H9 (cell line): ENCODE results near the gene PPP4R2. TPM values are rescaled to one million over a fixed set of nuclear protein-coding genes. Genes with fewer than 3 reads are reported as not detected.

Source experiments
- DNase-seq: peaks from one replicate; pipeline ENCODE4 v3.0.0-alpha.2; 2017
- H2AFZ ChIP-seq: one replicate; pipeline ENCODE4 v1.6.1; 2013; ENCODE audit warnings: mild to moderate bottlenecking, low read length, control low read depth, moderate library complexity
- H2AK5ac ChIP-seq: 2 replicates; pipeline ENCODE4 v1.6.1; 2013; ENCODE audit warnings: low read length, control low read depth, mixed read lengths; ENCODE audit not compliant: insufficient read length
- H2BK120ac ChIP-seq: one replicate; pipeline ENCODE4 v1.6.1; 2013; ENCODE audit warnings: low read depth, mild to moderate bottlenecking, low read length, control low read depth, inconsistent platforms; ENCODE audit not compliant: poor library complexity, severe bottlenecking
- H2BK12ac ChIP-seq: 2 replicates; pipeline ENCODE4 v1.6.1; 2013; ENCODE audit warnings: low read length, control low read depth, mixed read lengths, low read depth; ENCODE audit not compliant: insufficient read length
- H2BK15ac ChIP-seq: 2 replicates; pipeline ENCODE4 v1.6.1; 2013; ENCODE audit warnings: low read depth, low read length, control low read depth
- H2BK20ac ChIP-seq: one replicate; pipeline ENCODE4 v1.6.1; 2013; ENCODE audit warnings: low read depth, mild to moderate bottlenecking, low read length, control low read depth, inconsistent platforms; ENCODE audit not compliant: poor library complexity, severe bottlenecking
- H2BK5ac ChIP-seq: 2 replicates; pipeline ENCODE4 v1.6.1; 2013; ENCODE audit warnings: low read length, control low read depth, mixed read lengths; ENCODE audit not compliant: insufficient read length
- H3K14ac ChIP-seq: 2 replicates; pipeline ENCODE4 v1.6.1; 2013; ENCODE audit warnings: low read length, control low read depth; ENCODE audit not compliant: insufficient read depth
- H3K18ac ChIP-seq: 2 replicates; pipeline ENCODE4 v1.6.1; 2013; ENCODE audit warnings: low read depth, mild to moderate bottlenecking, mixed read lengths, low read length, control low read depth; ENCODE audit not compliant: insufficient read length
- H3K23ac ChIP-seq: 2 replicates; pipeline ENCODE4 v1.6.1; 2013; ENCODE audit warnings: low read length, control low read depth, mixed read lengths, low read depth; ENCODE audit not compliant: insufficient read length
- H3K23me2 ChIP-seq: 2 replicates; pipeline ENCODE4 v1.6.1; 2013; ENCODE audit warnings: low read depth, mild to moderate bottlenecking, mixed read lengths, low read length, control low read depth; ENCODE audit not compliant: insufficient read length, poor library complexity, severe bottlenecking
- H3K27ac ChIP-seq: 2 replicates; pipeline ENCODE4 v1.5.1; 2013; ENCODE audit warnings: low read length, control low read depth, mixed read lengths, low read depth; ENCODE audit not compliant: insufficient read length
- H3K27me3 ChIP-seq: 2 replicates; pipeline ENCODE4 v1.6.1; 2013; ENCODE audit warnings: low read length, control low read depth, inconsistent platforms; ENCODE audit not compliant: insufficient read depth
- H3K4ac ChIP-seq: 2 replicates; pipeline ENCODE4 v1.6.1; 2013; ENCODE audit warnings: low read depth, mild to moderate bottlenecking, control low read depth, inconsistent platforms, low read length, moderate library complexity
- H3K4me1 ChIP-seq: 2 replicates; pipeline ENCODE4 v1.6.1; 2013; ENCODE audit warnings: low read length, control low read depth, inconsistent platforms; ENCODE audit not compliant: insufficient read depth
- H3K4me2 ChIP-seq: 2 replicates; pipeline ENCODE4 v1.6.1; 2013; ENCODE audit warnings: low read length, control low read depth, mixed read lengths; ENCODE audit not compliant: insufficient read length, insufficient read depth
- H3K56ac ChIP-seq: 2 replicates; pipeline ENCODE4 v1.6.1; 2013; ENCODE audit warnings: low read depth, mild to moderate bottlenecking, mixed read lengths, low read length, control low read depth; ENCODE audit not compliant: insufficient read length
- H3K79me1 ChIP-seq: 2 replicates; pipeline ENCODE4 v1.6.1; 2013; ENCODE audit warnings: low read depth, mild to moderate bottlenecking, moderate library complexity, low read length, control low read depth, inconsistent platforms; ENCODE audit not compliant: insufficient read depth, poor library complexity, severe bottlenecking
- H3K79me2 ChIP-seq: 2 replicates; pipeline ENCODE4 v1.6.1; 2013; ENCODE audit warnings: low read length, control low read depth, inconsistent platforms; ENCODE audit not compliant: insufficient read depth
- H3K9ac ChIP-seq: 2 replicates; pipeline ENCODE4 v1.6.1; 2013; ENCODE audit warnings: low read length, control low read depth, mixed read lengths; ENCODE audit not compliant: insufficient read length; ENCODE audit errors: extremely low read depth
- H3K9me3 ChIP-seq: one replicate; pipeline ENCODE4 v1.6.1; 2013; ENCODE audit warnings: low read depth, low read length, inconsistent platforms; ENCODE audit not compliant: control insufficient read depth
- H3T11ph ChIP-seq: one replicate; pipeline ENCODE4 v1.6.1; 2013; ENCODE audit warnings: mild to moderate bottlenecking, low read length, control low read depth, inconsistent platforms
- H4K20me1 ChIP-seq: one replicate; pipeline ENCODE4 v1.6.1; 2013; ENCODE audit not compliant: control insufficient read depth, insufficient read length, insufficient read depth
- H4K5ac ChIP-seq: 2 replicates; pipeline ENCODE4 v1.6.1; 2013; ENCODE audit warnings: low read depth, mild to moderate bottlenecking, mixed read lengths, low read length, control low read depth; ENCODE audit not compliant: insufficient read length
- H4K8ac ChIP-seq: replicated peaks from 2 replicates; pipeline ENCODE4 v1.6.1; 2013; ENCODE audit warnings: low read length, control low read depth, mixed read lengths, low read depth; ENCODE audit not compliant: insufficient read length
- H4K91ac ChIP-seq: 2 replicates; pipeline ENCODE4 v1.6.1; 2013; ENCODE audit warnings: low read depth, mild to moderate bottlenecking, moderate library complexity, mixed read lengths, low read length, control low read depth; ENCODE audit not compliant: insufficient read length
- H3K27ac Mint-ChIP-seq, 3 experiments: 2 replicates in 2 of 3; 3 replicates in 1 of 3; pipeline ENCODE4 v1.8.0; 2020 to 2021; ENCODE audit warnings: mixed read lengths in 3 of 3, mild to moderate bottlenecking in 1 of 3, moderate library complexity in 1 of 3
- H3K27me3 Mint-ChIP-seq: 2 replicates; pipeline ENCODE4 v1.8.0; 2021; ENCODE audit warnings: low read depth, mild to moderate bottlenecking, moderate library complexity, mixed read lengths
- H3K36me3 Mint-ChIP-seq, 3 experiments: 2 replicates in 2 of 3; 3 replicates in 1 of 3; pipeline ENCODE4 v1.8.0; 2020 to 2021; ENCODE audit warnings: low read depth in 3 of 3, mixed read lengths in 3 of 3; ENCODE audit not compliant: insufficient read depth in 1 of 3
- H3K4me1 Mint-ChIP-seq, 2 experiments: 2 replicates each; pipeline ENCODE4 v1.8.0; 2020; ENCODE audit warnings: mixed read lengths in 2 of 2
- H3K4me3 Mint-ChIP-seq, 2 experiments: 2 replicates in 1 of 2; 3 replicates in 1 of 2; pipeline ENCODE4 v1.8.0; 2020 to 2021; ENCODE audit warnings: mild to moderate bottlenecking in 2 of 2, mixed read lengths in 2 of 2, moderate library complexity in 1 of 2
- H3K9me3 Mint-ChIP-seq, 2 experiments: 2 replicates in 1 of 2; 3 replicates in 1 of 2; pipeline ENCODE4 v1.8.0; 2020; ENCODE audit warnings: mild to moderate bottlenecking in 2 of 2, mixed read lengths in 2 of 2, moderate library complexity in 1 of 2
- WGBS: extraction: QIAGEN DNeasy Blood & Tissue Kit; methylation state at CpG from one replicate; pipeline ENCODE4 v1.1.7; 2013; ENCODE audit warnings: missing lambda C conversion rate, low lambda C conversion rate, mixed read lengths; ENCODE audit not compliant: insufficient read length; ENCODE audit errors: extremely low coverage; 5-methylcytosine and 5-hydroxymethylcytosine counted together
- total RNA-seq: library from RNA; stranded (reverse); gene quantifications from 2 replicates; pipeline ENCODE4 v1.2.1, GENCODE V29; 2021
- TF ChIP-seq, protein P1 (sequence below): fragments of 200-600 bp; sonication (generic); conservative IDR thresholded peaks from 3 replicates; pipeline ENCODE4 v1.8.0; 2021; ENCODE audit warnings: antibody characterized with exemption, mild to moderate bottlenecking

The PPP4R2 gene
- total RNA-seq, 1 experiment from 2014 or later, result 132 TPM

DNA sequence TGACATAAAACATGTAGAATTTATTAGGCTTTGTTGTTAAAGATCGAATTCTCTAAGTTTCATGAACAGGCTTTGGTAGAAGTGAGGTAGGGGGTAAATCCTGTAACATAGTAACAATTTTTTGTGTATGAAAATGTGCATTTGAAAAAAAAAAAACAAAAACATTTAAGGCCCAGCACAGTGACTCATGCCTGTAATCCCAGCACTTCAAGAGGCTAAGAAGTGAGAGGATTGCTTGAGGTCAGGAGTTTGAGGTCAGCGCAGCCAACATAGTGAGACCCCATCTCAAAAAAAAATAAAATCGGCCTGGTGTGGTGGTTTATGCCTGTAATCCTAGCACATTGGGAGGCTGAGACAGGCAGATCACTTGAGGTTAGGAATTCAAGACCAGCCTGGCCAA lies 26.8 kb upstream of the PPP4R2 start:
- Histone ChIP-seq H3K79me2 (no peaks in the 10 kb centered on the region), H3K27ac (no peak overlapping the region), H3K27me3 (no peaks in the 10 kb centered on the region), H4K20me1 (no peaks in the 10 kb centered on the region), H3K4me1 (no peaks in the 10 kb centered on the region; the same call in 1 of the 2 replicates), H3K56ac (no peak overlapping the region), H2BK120ac (no peak overlapping the region), H2BK20ac (no peak overlapping the region), H3T11ph (no peak overlapping the region), H3K9ac (no peak overlapping the region), H2AFZ (no peak overlapping the region), H3K23ac (no peak overlapping the region), H3K4me2 (no peak overlapping the region), H3K4ac (no peak overlapping the region), H4K5ac (no peak overlapping the region), H3K18ac (no peak overlapping the region), H3K79me1 (no peaks in the 10 kb centered on the region), H3K23me2 (no peaks in the 10 kb centered on the region), H2AK5ac (no peak overlapping the region), H2BK15ac (no peak overlapping the region), H4K91ac (no peak overlapping the region), H2BK5ac (no peak overlapping the region), H3K9me3 (no peaks in the 10 kb centered on the region), H4K8ac (no peak overlapping the region), H3K14ac (no peak overlapping the region), H2BK12ac (no peak overlapping the region)
- DNase-seq, result no peak
- no CpG with 5 or more reads among the region's 3 CpGs for WGBS
- H3K27ac Mint-ChIP-seq, result no peak overlapping the region
- H3K4me1 Mint-ChIP-seq, result peaks cover 12 to 15% of the 10 kb centered on the region in 2 experiments
- no peaks in the 10 kb centered on the region for H3K27me3 Mint-ChIP-seq
- peaks cover 0 to 4% (median 0%) of the 10 kb centered on the region in 3 experiments; a peak in 2 of 7 replicates for H3K36me3 Mint-ChIP-seq
- H3K9me3 Mint-ChIP-seq, result no peaks in the 10 kb centered on the region; a peak in 1 of 5 replicates
- TF ChIP-seq, protein P1, sequence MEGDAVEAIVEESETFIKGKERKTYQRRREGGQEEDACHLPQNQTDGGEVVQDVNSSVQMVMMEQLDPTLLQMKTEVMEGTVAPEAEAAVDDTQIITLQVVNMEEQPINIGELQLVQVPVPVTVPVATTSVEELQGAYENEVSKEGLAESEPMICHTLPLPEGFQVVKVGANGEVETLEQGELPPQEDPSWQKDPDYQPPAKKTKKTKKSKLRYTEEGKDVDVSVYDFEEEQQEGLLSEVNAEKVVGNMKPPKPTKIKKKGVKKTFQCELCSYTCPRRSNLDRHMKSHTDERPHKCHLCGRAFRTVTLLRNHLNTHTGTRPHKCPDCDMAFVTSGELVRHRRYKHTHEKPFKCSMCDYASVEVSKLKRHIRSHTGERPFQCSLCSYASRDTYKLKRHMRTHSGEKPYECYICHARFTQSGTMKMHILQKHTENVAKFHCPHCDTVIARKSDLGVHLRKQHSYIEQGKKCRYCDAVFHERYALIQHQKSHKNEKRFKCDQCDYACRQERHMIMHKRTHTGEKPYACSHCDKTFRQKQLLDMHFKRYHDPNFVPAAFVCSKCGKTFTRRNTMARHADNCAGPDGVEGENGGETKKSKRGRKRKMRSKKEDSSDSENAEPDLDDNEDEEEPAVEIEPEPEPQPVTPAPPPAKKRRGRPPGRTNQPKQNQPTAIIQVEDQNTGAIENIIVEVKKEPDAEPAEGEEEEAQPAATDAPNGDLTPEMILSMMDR, result no peak
- no peak overlapping the region for H3K4me3 Mint-ChIP-seq
